GM12878 (cell line): Measurements from ENCODE around the gene GPC3. TPM values are rescaled to one million over a fixed set of nuclear protein-coding genes. Genes with fewer than 3 reads are reported as not detected.

Source experiments
- ATAC-seq: fragments of 200-7000 bp; cut with Tn5 transposase; 3 replicates; pipeline ENCODE4 v1.9.1; 2020; ENCODE audit warnings: mild to moderate bottlenecking, moderate library complexity
- BruUV-seq: library from RNA; stranded (reverse); fragments of 400-500 nt; replicated peaks from 2 replicates; lab custom pipeline; 2021; lab: Mats Ljungman, UMichigan
- CTCF ChIA-PET: fragments of 300-600 bp; sonication (Branson Sonifier 250); formaldehyde crosslinking; extraction: SDS; loops from one replicate; lab custom pipeline; 2021; ENCODE audit warnings: inconsistent platforms; lab: Yijun Ruan, JAX
- POLR2A ChIA-PET: fragments of 350-600 bp; formaldehyde crosslinking; extraction: SDS; loops from one replicate; lab custom pipeline; 2021; ENCODE audit warnings: inconsistent platforms; lab: Charles Lee
- RAD21 ChIA-PET: fragments of 300-600 bp; sonication (Branson Sonifier 250); formaldehyde crosslinking; loops from one replicate; lab custom pipeline; 2023; ENCODE audit warnings: antibody characterized with exemption; ENCODE audit not compliant: unreplicated experiment; lab: Charles Lee
- SMC1A ChIA-PET: fragments of 300-600 bp; sonication (Branson Sonifier 250); formaldehyde crosslinking; loops from one replicate; lab custom pipeline; 2023; ENCODE audit not compliant: unreplicated experiment, uncharacterized antibody; lab: Charles Lee
- DNase-seq: peaks from one replicate; pipeline ENCODE4 v3.0.0-alpha.2; 2011; ENCODE audit warnings: low read depth, low spot score
- FAIRE-seq: peaks from 3 replicates; lab custom pipeline; 2011; peaks lifted over from hg19 to GRCh38; lab: Jason Lieb, UNC
- H2AFZ ChIP-seq: 2 replicates; pipeline ENCODE4 v1.6.0; 2011; ENCODE audit warnings: low read depth, low read length, control low read depth; ENCODE audit not compliant: control insufficient read depth
- H3K27ac ChIP-seq: 2 replicates; pipeline ENCODE4 v1.5.1; 2011; ENCODE audit warnings: control low read depth; ENCODE audit not compliant: control insufficient read depth, insufficient read depth
- H3K27me3 ChIP-seq, 2 experiments: replicated peaks in 1 of 2; 2 replicates each; pipeline versions ENCODE4 v1.6.0 to v1.6.1; 2011; ENCODE audit warnings: low read length in 1 of 2; ENCODE audit not compliant: control insufficient read depth in 2 of 2, insufficient read depth in 2 of 2
- H3K36me3 ChIP-seq, 2 experiments: 2 replicates each; pipeline ENCODE4 v1.5.1; 2011; ENCODE audit warnings: low read length in 1 of 2; ENCODE audit not compliant: control insufficient read depth in 2 of 2, insufficient read depth in 2 of 2
- H3K4me1 ChIP-seq: 2 replicates; pipeline ENCODE4 v1.6.1; 2011; ENCODE audit warnings: mild to moderate bottlenecking, low read length, moderate library complexity, mixed read lengths; ENCODE audit not compliant: control insufficient read depth, insufficient read depth
- H3K4me2 ChIP-seq: 2 replicates; pipeline ENCODE4 v1.6.0; 2011; ENCODE audit warnings: control low read depth; ENCODE audit not compliant: control insufficient read depth, insufficient read depth
- H3K4me3 ChIP-seq: fragments of 200-600 bp; sonication (generic); 2 replicates; pipeline ENCODE4 v1.5.1; 2016
- H3K79me2 ChIP-seq: 2 replicates; pipeline ENCODE4 v1.6.0; 2011; ENCODE audit warnings: low read length; ENCODE audit not compliant: control insufficient read depth, insufficient read depth
- H3K9ac ChIP-seq: 2 replicates; pipeline ENCODE4 v1.8.0; 2011; ENCODE audit warnings: low read length, control low read depth, mixed read lengths; ENCODE audit not compliant: control insufficient read depth, insufficient read depth
- H3K9me3 ChIP-seq: replicated peaks from 3 replicates; pipeline ENCODE4 v1.5.1; 2011; ENCODE audit warnings: mild to moderate bottlenecking, low read length; ENCODE audit not compliant: control insufficient read depth, insufficient read depth
- H4K20me1 ChIP-seq: 2 replicates; pipeline ENCODE4 v1.6.0; 2011; ENCODE audit not compliant: control insufficient read depth, insufficient read depth
- ATF2 ChIP-seq: IDR thresholded peaks from 2 replicates; pipeline ENCODE4 v1.6.1; 2012; ENCODE audit warnings: low read length, inconsistent platforms
- BACH1 ChIP-seq: fragments of 450-650 bp; IDR thresholded peaks from 2 replicates; pipeline ENCODE4 v1.6.1; 2017; ENCODE audit warnings: mild to moderate bottlenecking, borderline replicate concordance
- E2F8 ChIP-seq: fragments of 450-650 bp; IDR thresholded peaks from 2 replicates; pipeline ENCODE4 v1.6.1; 2018; ENCODE audit warnings: mild to moderate bottlenecking, low read depth, moderate library complexity; ENCODE audit not compliant: partially characterized antibody
- KAT2A ChIP-seq: conservative IDR thresholded peaks from 2 replicates; pipeline ENCODE4 v1.6.1; 2011; ENCODE audit warnings: low read depth, low read length; ENCODE audit not compliant: control insufficient read depth
- MYB ChIP-seq: fragments of 150-350 bp; IDR thresholded peaks from 2 replicates; pipeline ENCODE4 v1.6.1; 2014; ENCODE audit warnings: mild to moderate bottlenecking, low read depth, low read length, borderline replicate concordance
- NKRF ChIP-seq: fragments of 450-650 bp; conservative IDR thresholded peaks from 2 replicates; pipeline ENCODE4 v1.6.1; 2017; ENCODE audit warnings: mild to moderate bottlenecking, moderate library complexity
- RUNX3 ChIP-seq: IDR thresholded peaks from 2 replicates; pipeline ENCODE4 v1.6.1; 2012; ENCODE audit warnings: low read length, inconsistent platforms
- ZNF207 ChIP-seq: fragments of 450-650 bp; IDR thresholded peaks from 2 replicates; pipeline ENCODE4 v1.6.1; 2014; ENCODE audit warnings: antibody characterized with exemption, mild to moderate bottlenecking, borderline replicate concordance
- ZNF217 ChIP-seq: fragments of 450-650 bp; IDR thresholded peaks from 2 replicates; pipeline ENCODE4 v1.6.1; 2017; ENCODE audit warnings: antibody characterized with exemption, mild to moderate bottlenecking
- WGBS: methylation state at CpG from one replicate; pipeline ENCODE4 v1.1.6; 2016; ENCODE audit warnings: low lambda C conversion rate; ENCODE audit not compliant: insufficient replicate concordance, insufficient coverage; ENCODE audit errors: missing lambda C conversion rate; 5-methylcytosine and 5-hydroxymethylcytosine counted together
- in situ Hi-C: fragments of 300-500 bp; cut with MboI; formaldehyde crosslinking; loops from 9 replicates; pipeline ENCODE4 v1.14.3; 2018; ENCODE audit warnings: mixed read lengths
- intact Hi-C: fragments of 100-400 bp; cut with micrococcal nuclease; formaldehyde crosslinking; loops from one replicate; pipeline ENCODE4 v1.14.2; 2022; ENCODE audit not compliant: unreplicated experiment
- polyA plus RNA-seq, 11 experiments: library from polyadenylated mRNA; depleted of rRNA in 4 of 11; unstranded in 6 of 11; stranded (reverse) in 5 of 11; fragments of >200 nt; fragmentation: Nextera tagmentation in 4 of 11; fragmentation: Illumina TruSeq in 1 of 11; extraction: Ambion mirVana in 4 of 11; extraction: Trizol in 1 of 11; gene quantifications; 1 replicate in 1 of 11; 2 replicates in 10 of 11; pipeline versions ENCODE4 v1.2.1 to v1.2.3, GENCODE V29; 2011 to 2016; ENCODE audit warnings: inconsistent platforms in 2 of 11, missing spikeins in 2 of 11, low read depth in 1 of 11
- total RNA-seq, 4 experiments: library from RNA; depleted of rRNA in 3 of 4; stranded (reverse); fragments of >200 nt in 3 of 4; fragmentation: Illumina TruSeq in 1 of 4; extraction: Trizol in 1 of 4; gene quantifications; 2 replicates each; pipeline versions ENCODE4 v1.2.1 to v1.2.3, GENCODE V29; 2013 to 2021

The GPC3 gene
- total and polyA plus RNA-seq, 10 of the 15 experiments (the other 5 are each of a cell fraction or from before 2014, with no cell fraction given): 0.09 to 0.82 TPM; not detected in 8

- ATAC-seq (no peak), DNase-seq (no peak)
- Histone ChIP-seq H3K27me3 (no peaks in the 10 kb centered on the region), H2AFZ (no peak overlapping the region), H3K4me1 (no peaks in the 10 kb centered on the region), H3K79me2 (no peaks in the 10 kb centered on the region)
- RAD21 ChIA-PET: no interaction called here
- no peak for TF ChIP-seq KAT2A
- no peak for TF ChIP-seq ZNF217
- TF ChIP-seq BACH1: no peak
- no peak for TF ChIP-seq NKRF
- TF ChIP-seq ZNF207: no peak
- no peak for TF ChIP-seq RUNX3
- TF ChIP-seq MYB: no peak
- no peak for TF ChIP-seq E2F8
- TF ChIP-seq ATF2: no peak
- TF ChIP-seq, all 136 proteins: peak for 0
- BruUV-seq: no TSS peak
- Histone ChIP-seq H4K20me1 (no peaks in the 10 kb centered on the region), H3K4me2 (no peak overlapping the region), H3K9me3 (no peaks in the 10 kb centered on the region), H3K36me3 (no peaks in the 10 kb centered on the region), H3K9ac (no peak overlapping the region), H3K27ac (no peak overlapping the region), H3K4me3 (no peak overlapping the region)
- intact Hi-C loops: no loop called here
- 0% methylated on average over 1 of the region's 1 CpG for WGBS
- in situ Hi-C loops: no loop called here
- POLR2A ChIA-PET: no interaction called here
- CTCF ChIA-PET: no interaction called here
- SMC1A ChIA-PET: no interaction called here
- FAIRE-seq: no peak
Measured at GRCh38 chrX:134010690-134011089, 25.3 kb upstream of the GPC3 start.
